Subcutaneous adipose tissue (tissue), 4 donors: ENCODE data around the gene KDM4C. TPM values are rescaled to one million over a fixed set of nuclear protein-coding genes. Genes with fewer than 3 reads are reported as not detected.

Source experiments
- total RNA-seq, 4 donors: library from RNA; depleted of rRNA; stranded (reverse); fragments of >200 nt; gene quantifications; one replicate each; pipeline ENCODE4 v1.1.0, GENCODE V29; 2016
- TF ChIP-seq, protein P1 (sequence below): fragments of 450-650 bp; IDR thresholded peaks from one replicate; pipeline ENCODE4 v1.5.1; 2016; ENCODE audit warnings: low read depth, mild to moderate bottlenecking, control low read depth, antibody characterized with exemption, moderate library complexity

The KDM4C gene
- total RNA-seq, 4 donors from 2014 or later: 31.6 to 37.2 (median 34.0) TPM

DNA sequence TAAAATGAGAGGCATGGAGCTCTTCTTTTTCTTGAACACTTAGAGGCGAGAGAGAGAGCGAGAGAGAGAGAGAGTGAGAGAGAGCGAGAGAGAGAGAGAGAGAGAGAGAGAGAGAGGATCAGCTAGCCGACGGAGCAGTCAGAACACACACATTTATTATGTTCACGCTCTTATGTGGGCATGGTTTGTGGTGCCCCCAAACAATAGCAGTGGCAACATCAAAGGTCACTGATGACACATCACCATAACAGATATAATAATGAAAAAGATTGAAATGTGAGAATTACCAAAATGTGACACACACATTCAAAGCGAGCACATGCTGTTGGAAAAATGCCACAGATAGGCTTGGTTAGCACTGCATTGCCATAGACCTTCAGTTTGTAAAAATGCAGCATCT lies 116.1 kb downstream of the KDM4C start:
- TF ChIP-seq, protein P1, sequence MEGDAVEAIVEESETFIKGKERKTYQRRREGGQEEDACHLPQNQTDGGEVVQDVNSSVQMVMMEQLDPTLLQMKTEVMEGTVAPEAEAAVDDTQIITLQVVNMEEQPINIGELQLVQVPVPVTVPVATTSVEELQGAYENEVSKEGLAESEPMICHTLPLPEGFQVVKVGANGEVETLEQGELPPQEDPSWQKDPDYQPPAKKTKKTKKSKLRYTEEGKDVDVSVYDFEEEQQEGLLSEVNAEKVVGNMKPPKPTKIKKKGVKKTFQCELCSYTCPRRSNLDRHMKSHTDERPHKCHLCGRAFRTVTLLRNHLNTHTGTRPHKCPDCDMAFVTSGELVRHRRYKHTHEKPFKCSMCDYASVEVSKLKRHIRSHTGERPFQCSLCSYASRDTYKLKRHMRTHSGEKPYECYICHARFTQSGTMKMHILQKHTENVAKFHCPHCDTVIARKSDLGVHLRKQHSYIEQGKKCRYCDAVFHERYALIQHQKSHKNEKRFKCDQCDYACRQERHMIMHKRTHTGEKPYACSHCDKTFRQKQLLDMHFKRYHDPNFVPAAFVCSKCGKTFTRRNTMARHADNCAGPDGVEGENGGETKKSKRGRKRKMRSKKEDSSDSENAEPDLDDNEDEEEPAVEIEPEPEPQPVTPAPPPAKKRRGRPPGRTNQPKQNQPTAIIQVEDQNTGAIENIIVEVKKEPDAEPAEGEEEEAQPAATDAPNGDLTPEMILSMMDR: no peak

DNA sequence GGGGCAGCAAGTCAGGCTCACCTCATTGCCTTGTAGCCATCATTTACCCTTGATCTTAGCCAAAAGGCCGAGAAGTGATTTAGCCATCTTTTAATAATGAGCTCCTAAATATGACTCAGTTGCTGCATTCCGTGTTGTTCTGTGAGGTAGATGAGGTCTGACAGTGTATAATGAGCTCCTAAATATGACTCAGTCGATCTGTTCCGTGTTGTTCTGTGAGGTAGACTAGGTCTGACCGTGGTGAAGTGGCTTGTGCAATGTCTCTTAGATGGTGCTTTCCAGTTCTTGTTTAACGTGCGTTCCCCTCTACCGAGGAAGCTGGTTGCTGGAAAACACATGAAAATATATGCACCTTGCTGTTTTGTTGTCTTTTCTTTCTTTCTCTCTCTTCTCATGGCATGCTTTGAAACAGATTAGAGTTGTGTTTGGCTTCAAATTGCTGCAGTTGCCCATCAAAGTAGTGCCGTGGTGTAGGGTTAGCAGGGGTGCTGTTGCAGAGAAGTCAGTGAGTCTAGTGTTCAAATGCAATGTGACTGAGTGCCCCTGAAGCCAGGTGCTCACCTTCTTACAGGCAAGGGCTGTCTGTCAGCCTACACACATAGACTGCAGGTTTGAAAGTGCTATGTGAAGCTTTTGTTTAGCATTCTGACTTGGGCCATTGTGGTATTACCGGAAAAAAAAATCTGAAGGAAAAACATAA lies 118.6 kb downstream of the KDM4C start:
- TF ChIP-seq, protein P1: no peak

DNA sequence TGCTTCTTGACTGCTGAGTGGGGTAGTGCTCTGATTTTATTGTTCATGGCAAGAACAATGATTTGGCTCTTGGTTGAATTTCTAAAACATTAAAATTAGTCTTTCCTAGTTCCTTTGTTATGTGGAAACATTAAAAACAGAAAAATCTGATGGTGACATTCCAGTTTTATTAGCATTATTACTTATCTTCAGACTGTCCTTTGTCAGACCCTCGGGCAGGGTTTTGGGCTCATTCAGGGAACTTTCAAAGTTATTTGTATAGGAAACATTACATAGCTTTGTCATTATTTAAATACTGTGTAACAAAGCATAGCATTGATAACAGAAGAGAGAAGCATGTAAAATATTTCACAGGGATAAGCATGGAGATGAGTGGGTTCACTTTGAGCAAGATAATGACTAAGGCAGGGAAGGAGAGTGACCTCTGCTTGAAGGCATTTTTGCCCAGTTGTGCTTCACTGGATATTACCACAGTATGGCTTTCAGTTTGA lies 119.9 kb downstream of the KDM4C start:
- TF ChIP-seq, protein P1: no peak

DNA sequence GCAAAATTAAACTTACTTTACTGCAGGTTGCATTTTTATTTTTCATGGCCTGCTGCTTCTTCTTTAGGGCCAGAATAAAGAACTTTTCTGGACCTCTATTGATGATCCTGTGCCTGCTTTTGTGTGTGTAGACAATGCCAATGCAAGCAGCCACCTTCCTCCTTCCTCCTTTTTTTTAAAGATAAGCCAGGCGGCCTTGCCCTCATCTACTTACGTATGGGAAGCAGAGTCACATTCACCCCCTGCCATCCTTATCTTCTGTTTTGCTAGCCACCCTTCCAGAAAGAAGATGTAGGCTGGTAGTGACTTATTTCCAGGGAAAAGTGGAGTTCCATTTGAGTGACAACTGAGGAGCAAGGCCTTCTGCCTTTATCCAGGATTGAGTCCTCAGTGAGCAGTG lies 122.9 kb downstream of the KDM4C start:
- TF ChIP-seq, protein P1: no peak

DNA sequence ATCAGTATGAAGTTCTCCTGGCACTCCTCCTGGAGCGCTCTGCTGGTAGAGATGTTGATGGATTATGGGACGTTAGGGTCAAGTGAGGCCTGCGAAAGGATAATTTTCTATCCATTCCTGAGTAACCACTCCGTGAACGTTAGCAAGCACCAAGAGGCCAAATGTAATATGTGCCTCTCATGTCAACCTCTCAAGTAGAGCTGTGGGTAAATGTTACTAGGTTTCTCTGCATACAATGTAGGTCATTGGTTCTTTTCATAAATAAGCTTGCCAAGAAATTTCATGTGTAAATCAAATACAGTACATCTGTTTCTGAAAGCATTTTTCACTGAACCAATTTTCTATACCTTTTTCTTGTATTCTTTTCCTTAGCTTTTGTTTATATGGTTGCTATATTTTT lies 126.3 kb downstream of the KDM4C start:
- TF ChIP-seq, protein P1: no peak

DNA sequence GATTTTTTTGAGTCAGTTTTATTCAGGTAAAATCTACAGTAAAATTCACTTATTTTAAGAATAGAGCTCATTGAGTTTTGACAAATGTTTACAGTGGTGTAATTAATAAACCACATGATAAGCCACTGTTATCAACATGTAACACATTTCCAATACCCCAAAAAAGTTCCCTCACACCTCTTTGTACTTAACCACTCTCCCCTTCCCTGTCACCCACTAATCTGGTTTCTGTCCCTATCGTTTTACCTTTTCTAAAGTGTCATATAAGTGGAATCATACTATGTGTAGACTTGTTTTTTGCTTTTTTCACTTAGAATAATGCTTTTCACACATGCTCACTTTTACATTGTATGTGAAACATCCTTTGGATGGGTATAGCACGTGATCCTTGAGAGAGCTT lies 127.2 kb downstream of the KDM4C start:
- TF ChIP-seq, protein P1: no peak

DNA sequence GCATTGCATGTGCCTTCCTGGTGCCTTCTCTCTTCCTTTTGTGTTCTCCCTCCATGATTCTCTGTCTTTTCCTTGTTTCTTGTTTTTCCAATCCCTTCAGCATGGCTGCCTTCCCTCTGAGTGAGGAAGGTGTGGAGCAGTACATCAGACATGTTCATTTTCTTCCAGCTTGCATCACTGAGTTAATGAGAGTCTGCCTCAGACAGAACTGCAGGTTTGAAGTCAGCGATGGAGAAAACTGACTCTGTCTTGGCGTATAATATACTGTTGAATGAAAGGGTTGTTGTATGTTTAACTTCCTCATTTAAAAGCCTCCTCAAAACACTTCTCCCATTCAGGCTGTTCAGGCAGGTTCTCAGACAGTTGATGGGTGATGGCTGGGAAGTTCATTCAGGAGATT lies 129.3 kb downstream of the KDM4C start:
- TF ChIP-seq, protein P1: no peak
